AG09309 (cell line): ENCODE measurements around the gene EMC6.

Experiments used
- DNase-seq: peaks from one replicate; pipeline ENCODE4 v3.0.0-alpha.2; 2010; ENCODE audit warnings: low read depth
- H3K4me3 ChIP-seq: 2 replicates; pipeline ENCODE4 v1.5.1; 2011; ENCODE audit warnings: mild to moderate bottlenecking, low read depth, low read length, moderate library complexity; ENCODE audit not compliant: control insufficient read depth
- TF ChIP-seq, protein P1 (sequence below): IDR thresholded peaks from 2 replicates; pipeline ENCODE4 v1.5.1; 2011; ENCODE audit warnings: mild to moderate bottlenecking, low read depth, low read length, inconsistent platforms; ENCODE audit not compliant: insufficient read depth, control insufficient read depth; ENCODE audit errors: missing control alignments

Gene EMC6

DNA sequence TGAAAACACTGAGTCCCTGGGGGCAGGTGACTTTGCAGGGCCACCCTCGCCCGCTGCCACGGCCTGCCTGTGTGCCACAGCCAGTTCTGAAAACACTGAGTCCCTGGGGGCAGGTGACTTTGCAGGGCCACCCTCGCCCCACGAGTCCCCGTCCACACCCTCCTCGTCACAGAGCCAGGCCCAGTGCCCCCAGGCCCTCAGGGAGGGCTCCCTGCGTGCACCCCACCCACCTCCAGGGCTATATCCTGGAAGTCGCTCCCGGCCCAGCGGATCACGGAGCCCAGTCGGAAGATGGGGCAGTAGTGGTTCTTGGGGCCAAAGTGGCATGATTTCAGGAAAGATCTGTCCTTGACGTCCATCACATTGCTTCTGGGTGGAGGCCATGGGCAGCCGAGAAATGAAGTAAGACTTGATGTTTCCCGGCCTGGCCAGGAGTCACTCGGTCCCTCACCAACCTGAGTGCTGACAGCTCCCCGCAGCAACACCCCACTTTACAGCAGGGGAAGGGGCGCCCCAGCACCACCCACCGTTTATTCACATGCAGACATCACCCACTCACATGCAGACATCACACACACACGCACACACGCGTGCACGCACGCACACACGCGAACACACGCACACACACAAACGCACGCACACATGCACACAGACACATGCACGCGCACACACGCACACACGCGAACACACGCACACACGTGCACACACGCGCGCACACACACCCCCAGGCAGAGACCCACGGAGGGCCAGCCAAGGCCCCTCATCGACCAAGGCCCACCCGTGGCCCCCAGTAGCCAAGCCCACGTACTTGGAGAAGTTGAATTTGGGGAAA is 20.9 kb downstream of the EMC6 start:
- DNase-seq, result no peak
- H3K4me3 ChIP-seq, result no peak overlapping the region
- TF ChIP-seq, protein P1, sequence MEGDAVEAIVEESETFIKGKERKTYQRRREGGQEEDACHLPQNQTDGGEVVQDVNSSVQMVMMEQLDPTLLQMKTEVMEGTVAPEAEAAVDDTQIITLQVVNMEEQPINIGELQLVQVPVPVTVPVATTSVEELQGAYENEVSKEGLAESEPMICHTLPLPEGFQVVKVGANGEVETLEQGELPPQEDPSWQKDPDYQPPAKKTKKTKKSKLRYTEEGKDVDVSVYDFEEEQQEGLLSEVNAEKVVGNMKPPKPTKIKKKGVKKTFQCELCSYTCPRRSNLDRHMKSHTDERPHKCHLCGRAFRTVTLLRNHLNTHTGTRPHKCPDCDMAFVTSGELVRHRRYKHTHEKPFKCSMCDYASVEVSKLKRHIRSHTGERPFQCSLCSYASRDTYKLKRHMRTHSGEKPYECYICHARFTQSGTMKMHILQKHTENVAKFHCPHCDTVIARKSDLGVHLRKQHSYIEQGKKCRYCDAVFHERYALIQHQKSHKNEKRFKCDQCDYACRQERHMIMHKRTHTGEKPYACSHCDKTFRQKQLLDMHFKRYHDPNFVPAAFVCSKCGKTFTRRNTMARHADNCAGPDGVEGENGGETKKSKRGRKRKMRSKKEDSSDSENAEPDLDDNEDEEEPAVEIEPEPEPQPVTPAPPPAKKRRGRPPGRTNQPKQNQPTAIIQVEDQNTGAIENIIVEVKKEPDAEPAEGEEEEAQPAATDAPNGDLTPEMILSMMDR, result no peak

DNA sequence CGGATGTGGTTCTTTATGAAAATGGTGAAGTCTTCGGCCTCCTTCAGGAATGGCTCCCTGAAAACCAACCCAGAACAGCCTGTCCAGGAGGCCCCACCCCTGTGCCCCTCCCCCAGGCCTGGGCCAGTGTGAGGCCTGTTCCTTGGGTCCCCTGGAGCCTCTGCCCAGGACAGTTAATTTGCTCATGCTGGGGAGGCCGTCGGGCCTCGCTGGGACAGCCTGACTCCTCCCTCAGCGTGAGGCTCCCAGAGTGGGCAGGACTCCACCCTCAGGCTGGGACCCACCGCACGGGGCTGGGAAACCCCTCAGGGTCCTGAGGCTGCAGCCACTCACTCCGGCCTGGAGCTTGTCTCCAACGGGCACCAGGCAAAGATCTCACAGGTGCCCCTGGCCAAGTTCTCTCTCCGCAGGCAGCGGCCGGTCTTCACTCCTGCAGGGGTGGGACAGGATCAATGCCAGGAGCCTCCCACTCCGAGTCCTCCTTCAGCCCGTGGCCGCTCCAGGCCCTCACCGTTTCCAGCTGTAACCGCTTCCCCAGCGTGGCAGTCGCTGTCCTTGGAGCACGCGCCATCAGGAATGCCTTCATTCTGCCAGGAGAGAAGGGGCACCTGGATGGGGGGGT is 21.6 kb downstream of the EMC6 start:
- TF ChIP-seq, protein P1, result no peak
- no peak for DNase-seq
- H3K4me3 ChIP-seq, result no peak overlapping the region

DNA sequence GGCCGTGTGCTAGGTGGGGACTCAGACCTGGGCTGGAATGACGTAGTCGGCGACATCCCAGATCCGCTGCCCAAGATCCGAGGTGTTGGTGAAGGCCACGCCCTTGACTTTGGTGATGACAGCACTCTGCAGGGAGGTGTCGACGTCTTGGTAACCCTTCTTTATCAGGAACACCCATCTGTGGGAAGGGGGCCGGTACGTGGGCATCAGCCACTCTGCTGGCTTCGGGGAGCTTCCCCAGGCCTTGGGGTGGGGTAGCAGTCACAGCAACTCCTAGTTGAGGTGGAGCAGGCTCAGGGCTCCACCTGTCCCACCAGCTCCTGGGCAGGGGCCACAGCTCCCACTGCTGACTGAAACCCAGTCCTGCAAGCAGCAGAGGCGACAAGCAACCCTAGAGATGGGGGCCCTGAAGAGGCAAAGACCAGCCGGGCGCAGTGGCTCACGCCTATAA is 23.0 kb downstream of the EMC6 start:
- H3K4me3 ChIP-seq, result no peak overlapping the region
- TF ChIP-seq, protein P1, result no peak
- DNase-seq, result no peak

DNA sequence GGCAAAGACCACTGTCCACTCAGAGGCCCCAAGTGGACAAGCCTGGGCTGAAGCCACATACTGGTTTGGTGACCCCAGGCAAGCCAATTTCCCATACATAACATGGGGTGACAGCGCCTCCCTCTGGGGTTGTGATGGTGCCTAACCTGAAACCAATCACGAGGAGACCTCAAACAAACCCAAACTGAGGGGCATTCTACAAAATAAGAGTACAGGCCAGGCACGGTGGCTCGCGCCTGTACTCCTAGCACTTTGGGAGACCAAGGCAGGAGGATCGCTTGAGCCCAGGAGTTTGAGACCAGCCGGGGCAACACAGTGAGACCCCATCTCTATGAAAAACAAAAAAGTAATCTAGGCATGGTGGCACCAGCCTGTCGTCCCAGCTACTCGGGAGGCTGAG is 23.7 kb downstream of the EMC6 start:
- no peak overlapping the region for H3K4me3 ChIP-seq
- TF ChIP-seq, protein P1, result no peak
- no peak for DNase-seq

DNA sequence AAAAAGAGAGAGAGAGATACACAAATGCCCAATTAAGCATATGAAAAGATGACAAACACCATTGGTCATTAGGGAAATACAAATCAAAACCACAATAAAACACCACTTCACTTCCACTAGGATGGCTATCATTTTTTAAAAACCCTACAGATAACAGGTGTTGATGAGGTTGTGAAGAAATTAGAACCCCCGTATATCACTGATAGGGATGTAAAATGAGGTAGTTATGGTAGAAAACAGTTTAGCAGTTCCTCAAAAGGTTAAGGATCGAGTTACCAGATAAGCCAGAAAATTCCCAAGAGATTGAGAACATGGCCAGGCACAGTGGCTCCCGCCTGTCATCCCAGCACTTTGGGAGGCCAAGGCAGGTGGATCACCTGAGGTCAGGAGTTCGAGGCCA is 24.5 kb downstream of the EMC6 start:
- no peak for DNase-seq
- no peak overlapping the region for H3K4me3 ChIP-seq
- TF ChIP-seq, protein P1, result no peak

DNA sequence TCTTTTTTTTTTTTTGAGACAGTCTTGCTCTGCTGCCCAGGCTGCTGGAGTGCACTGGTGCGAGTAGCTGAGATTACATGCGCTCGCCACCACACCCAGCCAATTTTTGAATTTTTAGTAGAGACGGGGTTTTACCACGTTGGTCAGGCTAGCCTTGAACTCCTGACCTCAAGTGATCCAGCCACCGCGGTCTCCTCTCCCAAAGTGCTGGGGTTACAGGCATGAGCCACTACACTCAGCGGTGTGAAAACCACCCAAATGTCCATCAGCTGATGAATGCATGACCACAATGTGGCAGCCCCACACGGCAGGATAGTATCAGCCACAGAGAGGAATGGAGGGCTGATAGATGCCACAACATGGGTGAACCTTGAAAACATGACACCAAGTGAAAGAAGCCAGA is 25.2 kb downstream of the EMC6 start:
- TF ChIP-seq, protein P1, result no peak
- DNase-seq, result no peak
- H3K4me3 ChIP-seq, result no peak overlapping the region
